Cardiac fibroblast (primary cell): Measurements from ENCODE around the gene NWD2.
"Not testable (repeated sequence)": the region's sequence is repeated elsewhere in the genome, so short reads cannot be mapped to it uniquely, and the experiment has no call there.

Experiments used
- DNase-seq, 2 donors: peaks; one replicate each; pipeline versions ENCODE4 v3.0.0 to v3.0.0-alpha.2; 2010; ENCODE audit warnings: low read depth in 2 of 2
- H3K4me3 ChIP-seq, 2 donors: replicated peaks in 1 of 2; 1 replicate in 1 of 2; 2 replicates in 1 of 2; pipeline ENCODE4 v1.5.1; 2011; ENCODE audit warnings: low read depth in 2 of 2, low read length in 2 of 2, mild to moderate bottlenecking in 2 of 2, moderate library complexity in 1 of 2
- TF ChIP-seq, protein P1 (sequence below): IDR thresholded peaks from one replicate; pipeline ENCODE4 v1.5.1; 2011; ENCODE audit warnings: low read depth, mild to moderate bottlenecking, low read length, inconsistent platforms

The NWD2 gene, protein sequence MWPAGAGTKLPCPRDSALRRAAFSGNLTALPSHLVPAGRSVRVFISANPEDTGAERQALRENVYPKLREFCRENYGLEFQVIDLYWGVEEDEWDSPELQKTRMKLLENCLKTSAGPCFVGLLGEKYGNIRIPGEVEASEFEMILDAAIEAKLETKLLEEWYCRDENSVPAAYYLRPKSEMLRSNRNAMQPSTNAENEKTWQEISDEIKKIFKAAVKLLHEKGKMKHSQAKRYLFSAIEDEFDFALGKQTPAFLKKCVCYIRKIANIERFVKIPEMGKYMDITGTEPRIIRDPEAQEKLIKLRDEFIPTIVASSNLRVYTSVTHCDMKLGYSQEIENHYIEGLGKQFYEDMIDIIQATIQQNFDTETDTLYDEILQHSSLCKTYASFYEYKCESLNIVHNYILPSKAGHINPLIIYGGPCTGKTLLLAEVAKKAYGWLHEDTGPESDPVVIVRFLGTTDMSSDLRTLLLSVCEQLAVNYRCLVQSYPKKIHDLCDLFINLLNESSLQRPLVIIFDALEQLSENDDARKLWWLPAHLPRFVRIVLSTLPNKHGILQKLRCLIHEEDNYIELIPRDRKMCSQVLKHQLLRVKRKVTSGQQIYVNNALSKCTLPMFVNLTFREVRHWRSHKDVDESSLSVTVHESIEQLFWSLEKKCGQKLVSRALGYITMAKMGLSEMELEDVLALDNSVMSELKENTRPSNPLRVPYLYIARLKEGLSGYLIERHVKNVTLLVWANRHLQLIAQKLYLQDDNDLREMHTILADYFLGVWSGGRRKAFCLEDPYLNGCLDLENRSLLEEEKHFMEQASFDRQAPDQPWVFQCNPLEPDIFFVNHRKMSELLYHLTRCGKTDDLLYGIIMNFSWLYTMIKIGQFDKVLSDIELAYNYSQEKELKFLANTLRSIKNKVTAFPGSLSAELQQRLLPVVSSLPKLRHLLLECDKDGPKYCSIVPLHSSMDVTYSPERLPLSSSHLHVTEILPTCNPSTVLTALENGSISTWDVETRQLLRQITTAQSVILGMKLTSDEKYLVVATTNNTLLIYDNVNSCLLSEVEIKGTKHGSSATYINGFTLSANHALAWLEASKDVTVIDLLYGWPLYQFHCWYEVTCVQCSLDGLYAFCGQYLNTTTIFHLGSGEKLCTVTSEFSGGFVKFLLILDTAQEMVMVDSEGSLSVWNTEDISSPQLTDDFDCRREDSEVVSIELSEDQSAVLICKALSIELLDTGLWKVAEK (N-terminal part only)

DNA sequence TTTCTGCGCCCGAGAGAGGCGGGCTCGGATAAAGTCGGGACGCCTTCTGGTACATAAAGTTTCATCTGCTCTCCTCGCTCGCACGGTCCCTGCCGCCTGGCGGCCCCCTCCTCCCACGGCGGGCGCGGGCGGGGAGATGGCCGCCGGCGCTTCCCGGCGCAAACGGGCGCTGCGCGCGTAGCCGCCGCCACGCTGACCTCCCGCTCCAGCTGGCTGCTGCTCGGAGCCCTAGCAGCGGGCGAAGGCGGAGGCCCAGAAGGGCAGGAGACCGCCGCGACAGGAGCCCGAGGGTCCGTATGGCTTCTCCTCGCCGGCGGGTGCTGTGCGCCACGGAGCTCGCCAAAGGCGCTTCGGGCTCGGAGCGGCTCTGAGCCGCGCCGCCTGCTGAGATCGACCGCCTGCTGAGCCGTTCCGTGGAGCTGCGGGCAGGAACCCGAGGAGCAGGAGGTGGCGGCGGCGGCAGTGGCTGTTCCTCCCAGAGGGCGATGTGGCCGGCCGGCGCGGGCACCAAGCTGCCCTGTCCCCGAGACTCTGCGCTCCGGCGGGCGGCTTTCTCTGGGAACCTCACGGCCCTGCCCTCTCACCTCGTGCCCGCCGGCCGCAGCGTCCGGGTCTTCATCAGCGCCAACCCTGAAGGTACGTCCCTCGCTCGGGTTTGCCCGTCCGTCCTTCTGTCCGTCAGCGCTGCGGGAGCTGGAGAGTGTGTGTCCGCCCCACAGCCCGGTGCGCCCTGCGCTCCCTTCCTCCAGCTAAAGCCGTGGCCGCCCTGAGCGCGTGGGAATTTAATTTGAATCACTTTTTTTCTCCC lies at the start of gene NWD2:
Gene NWD2 (plus strand): TSS at position 161 of the 808 bp plus-strand sequence. CDS start 325 bp downstream, at position 486.
- TF ChIP-seq, protein P1, sequence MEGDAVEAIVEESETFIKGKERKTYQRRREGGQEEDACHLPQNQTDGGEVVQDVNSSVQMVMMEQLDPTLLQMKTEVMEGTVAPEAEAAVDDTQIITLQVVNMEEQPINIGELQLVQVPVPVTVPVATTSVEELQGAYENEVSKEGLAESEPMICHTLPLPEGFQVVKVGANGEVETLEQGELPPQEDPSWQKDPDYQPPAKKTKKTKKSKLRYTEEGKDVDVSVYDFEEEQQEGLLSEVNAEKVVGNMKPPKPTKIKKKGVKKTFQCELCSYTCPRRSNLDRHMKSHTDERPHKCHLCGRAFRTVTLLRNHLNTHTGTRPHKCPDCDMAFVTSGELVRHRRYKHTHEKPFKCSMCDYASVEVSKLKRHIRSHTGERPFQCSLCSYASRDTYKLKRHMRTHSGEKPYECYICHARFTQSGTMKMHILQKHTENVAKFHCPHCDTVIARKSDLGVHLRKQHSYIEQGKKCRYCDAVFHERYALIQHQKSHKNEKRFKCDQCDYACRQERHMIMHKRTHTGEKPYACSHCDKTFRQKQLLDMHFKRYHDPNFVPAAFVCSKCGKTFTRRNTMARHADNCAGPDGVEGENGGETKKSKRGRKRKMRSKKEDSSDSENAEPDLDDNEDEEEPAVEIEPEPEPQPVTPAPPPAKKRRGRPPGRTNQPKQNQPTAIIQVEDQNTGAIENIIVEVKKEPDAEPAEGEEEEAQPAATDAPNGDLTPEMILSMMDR: no peak
- DNase-seq: peak; percentile 5 to 17

DNA sequence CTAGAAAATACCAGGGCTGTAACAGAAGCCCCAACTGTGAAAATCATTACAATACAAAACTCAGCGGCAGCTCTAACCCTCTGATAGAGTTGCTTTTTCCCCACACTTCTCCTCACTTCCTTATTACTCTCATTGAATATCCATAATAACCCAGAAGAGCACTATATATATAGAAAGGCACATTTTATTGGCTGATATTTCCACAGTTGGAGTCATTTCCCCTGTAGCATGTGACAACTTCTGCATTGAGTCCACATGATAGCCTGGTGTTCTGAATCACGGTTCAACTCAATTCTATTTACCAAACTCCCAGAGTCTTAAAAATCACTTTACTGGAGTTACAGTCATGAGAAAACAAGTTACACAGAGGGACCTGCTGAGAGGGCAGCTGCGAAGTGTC lies 46.6 kb upstream of the NWD2 start:
- H3K4me3 ChIP-seq: no peak overlapping the region
- TF ChIP-seq, protein P1: no peak
- DNase-seq: no peak

More for the DNA sequence above, at the start of gene NWD2:
- no peak within 1 kb of the TSS for H3K4me3 ChIP-seq

DNA sequence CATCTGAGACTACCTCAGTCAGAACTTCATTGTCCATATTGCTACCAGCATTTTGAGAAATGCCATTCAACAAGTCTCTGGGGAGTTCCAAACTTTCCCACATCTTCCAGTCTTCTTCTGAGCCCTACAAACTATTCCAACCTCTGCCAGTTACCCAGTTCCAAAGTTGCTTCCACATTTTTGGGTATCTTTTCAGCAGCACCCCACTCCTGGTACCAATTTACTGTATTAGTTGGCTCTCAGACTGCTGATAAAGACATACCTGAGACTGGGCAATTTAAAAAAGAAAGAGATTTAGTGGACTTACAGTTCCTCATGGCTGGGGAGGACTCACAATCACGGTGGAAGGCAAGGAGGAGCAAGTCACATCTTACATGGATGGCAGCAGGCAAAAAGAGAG lies 39.8 kb upstream of the NWD2 start:
- H3K4me3 ChIP-seq, DNase-seq: not testable (repeated sequence)

DNA sequence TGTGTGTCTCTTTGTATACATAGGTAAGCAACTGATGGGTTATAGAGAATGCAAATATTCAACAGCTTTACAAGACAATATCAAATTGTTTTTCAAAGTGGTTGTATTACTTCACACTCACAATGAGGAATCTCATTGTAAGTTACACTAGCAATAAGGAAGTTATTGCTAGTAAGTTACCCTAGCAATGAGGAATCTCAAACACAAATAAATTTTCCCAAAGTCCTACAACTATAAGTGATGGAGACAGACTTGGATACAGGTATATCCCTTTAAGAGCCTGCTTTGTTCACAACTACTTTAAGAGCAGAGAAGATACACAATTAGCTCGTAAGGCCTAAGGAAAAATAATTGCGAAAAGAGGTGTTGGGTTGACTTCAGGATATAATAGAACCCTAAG lies 28.3 kb upstream of the NWD2 start:
- TF ChIP-seq, protein P1: no peak
- no peak overlapping the region for H3K4me3 ChIP-seq
- no peak for DNase-seq

DNA sequence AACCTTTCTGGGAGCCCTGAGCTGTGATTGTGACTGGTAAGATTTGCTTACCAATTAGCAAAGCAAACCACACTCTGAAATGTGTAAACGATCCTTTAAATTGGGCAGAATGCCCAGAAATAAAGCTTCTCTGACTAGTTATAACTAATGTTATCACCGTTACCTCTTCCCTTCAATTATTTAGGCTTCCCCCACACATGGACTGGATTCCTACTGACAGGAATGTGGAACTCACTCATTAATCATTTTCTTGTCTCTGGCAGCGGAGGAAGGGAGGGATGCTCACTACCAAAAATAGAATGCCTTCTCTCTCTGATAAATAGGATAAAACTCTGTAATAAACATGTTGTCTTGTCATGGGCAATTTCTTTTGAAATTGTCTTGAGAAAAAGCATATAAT lies 25.3 kb upstream of the NWD2 start:
- TF ChIP-seq, protein P1: no peak
- no peak overlapping the region for H3K4me3 ChIP-seq
- no peak for DNase-seq

DNA sequence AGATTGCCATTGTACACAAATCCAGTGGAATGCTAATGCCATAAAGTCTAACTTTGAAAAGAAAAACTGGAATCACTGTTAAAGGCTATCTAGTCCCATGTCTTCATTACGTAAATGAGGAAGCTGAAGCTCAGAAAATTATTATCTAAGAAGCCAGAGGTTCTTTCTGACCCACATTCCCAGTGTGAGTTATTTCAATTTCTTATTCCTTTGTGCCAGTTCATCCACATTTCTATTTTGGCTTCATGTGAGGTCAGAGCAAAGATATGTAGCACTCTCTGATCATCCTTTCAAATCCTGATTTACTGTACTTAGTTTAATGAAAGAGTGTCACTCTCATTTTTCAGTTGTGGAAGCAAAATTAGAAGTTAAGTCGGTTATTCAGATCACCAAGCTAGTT lies 24.6 kb upstream of the NWD2 start:
- no peak overlapping the region for H3K4me3 ChIP-seq
- TF ChIP-seq, protein P1: no peak
- no peak for DNase-seq
